ENCODE results near the gene TNFRSF18. TPM values are rescaled to one million over a fixed set of nuclear protein-coding genes. Genes with fewer than 3 reads are reported as not detected.

Gene TNFRSF18
- total and polyA plus RNA-seq, 10 of the 15 experiments (the other 5 are each of a cell fraction or from before 2014, with no cell fraction given): 0.18 to 7.5 (median 1.5) TPM; not detected in 1

DNA sequence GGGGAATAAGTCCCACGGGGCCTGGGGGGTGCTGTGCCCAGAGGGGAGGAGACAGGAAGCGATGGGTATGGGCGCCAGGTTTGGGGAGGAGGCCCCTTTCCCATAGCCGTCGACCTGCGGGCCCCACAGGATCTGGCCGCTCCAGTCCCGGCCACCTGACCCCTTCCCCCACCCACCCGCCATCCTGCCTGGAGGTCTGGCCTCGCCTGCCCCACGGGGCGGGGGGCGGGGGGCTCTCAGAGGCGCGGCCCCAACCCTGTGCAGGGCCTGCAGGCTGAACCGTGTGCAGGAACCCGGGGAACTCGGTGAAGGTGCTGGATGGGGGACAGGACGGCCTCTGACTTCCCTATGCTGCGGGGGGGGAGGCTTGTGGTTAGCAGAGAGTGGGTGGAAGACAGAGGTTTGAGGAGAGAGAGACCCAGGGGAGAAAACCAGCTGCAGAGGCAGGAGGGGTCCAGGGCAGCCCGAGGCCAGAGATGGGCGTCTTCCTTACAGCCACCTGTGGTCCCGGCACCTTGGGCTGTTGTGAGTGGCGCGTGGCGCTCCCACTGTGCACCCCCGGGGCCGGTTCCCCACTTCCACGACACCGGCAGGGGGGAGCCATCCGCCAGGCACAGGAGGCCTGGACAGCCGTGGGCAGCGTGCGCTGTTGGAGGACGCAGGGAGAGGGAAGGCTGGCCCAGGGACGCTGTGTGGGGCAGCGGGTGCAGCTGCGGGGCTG lies 2.5 kb upstream of the TNFRSF18 start (continued):
- TF ChIP-seq, protein P1, sequence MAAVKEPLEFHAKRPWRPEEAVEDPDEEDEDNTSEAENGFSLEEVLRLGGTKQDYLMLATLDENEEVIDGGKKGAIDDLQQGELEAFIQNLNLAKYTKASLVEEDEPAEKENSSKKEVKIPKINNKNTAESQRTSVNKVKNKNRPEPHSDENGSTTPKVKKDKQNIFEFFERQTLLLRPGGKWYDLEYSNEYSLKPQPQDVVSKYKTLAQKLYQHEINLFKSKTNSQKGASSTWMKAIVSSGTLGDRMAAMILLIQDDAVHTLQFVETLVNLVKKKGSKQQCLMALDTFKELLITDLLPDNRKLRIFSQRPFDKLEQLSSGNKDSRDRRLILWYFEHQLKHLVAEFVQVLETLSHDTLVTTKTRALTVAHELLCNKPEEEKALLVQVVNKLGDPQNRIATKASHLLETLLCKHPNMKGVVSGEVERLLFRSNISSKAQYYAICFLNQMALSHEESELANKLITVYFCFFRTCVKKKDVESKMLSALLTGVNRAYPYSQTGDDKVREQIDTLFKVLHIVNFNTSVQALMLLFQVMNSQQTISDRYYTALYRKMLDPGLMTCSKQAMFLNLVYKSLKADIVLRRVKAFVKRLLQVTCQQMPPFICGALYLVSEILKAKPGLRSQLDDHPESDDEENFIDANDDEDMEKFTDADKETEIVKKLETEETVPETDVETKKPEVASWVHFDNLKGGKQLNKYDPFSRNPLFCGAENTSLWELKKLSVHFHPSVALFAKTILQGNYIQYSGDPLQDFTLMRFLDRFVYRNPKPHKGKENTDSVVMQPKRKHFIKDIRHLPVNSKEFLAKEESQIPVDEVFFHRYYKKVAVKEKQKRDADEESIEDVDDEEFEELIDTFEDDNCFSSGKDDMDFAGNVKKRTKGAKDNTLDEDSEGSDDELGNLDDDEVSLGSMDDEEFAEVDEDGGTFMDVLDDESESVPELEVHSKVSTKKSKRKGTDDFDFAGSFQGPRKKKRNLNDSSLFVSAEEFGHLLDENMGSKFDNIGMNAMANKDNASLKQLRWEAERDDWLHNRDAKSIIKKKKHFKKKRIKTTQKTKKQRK (IDR thresholded peaks at IDR 0.05; ENCODE audit: low read depth, low read length): no peak
- peak; percentile 92 for TF ChIP-seq RUNX3 (IDR thresholded peaks at IDR 0.05; ENCODE audit: low read length)
- 0 out of 2 replicates have a peak, but pooled peaks have one; percentile 18 for TF ChIP-seq SPI1 (IDR thresholded peaks at IDR 0.05; ENCODE audit: borderline replicate concordance, insufficient read depth, low read depth, low read length)
- no peak for TF ChIP-seq NFYB (IDR thresholded peaks at IDR 0.05; ENCODE audit: insufficient read depth, low read depth, low read length)
- TF ChIP-seq RAD21 (IDR thresholded peaks at IDR 0.05; ENCODE audit: insufficient read depth, low read depth, low read length): no peak
- no peak for TF ChIP-seq MTA2 (IDR thresholded peaks at IDR 0.05; ENCODE audit: low read depth)
- TF ChIP-seq GATAD2B (conservative IDR thresholded peaks at IDR 0.05; ENCODE audit: low read depth): peak; percentile 38; the same call in 1 of the 2 replicates
- TF ChIP-seq PAX5 (IDR thresholded peaks at IDR 0.05; ENCODE audit: borderline replicate concordance, low read depth, low read length): 0 out of 2 replicates have a peak, but pooled peaks have one; percentile 6
- TF ChIP-seq HDAC2 (IDR thresholded peaks at IDR 0.05): no peak
- TF ChIP-seq RFX5 (IDR thresholded peaks at IDR 0.05; ENCODE audit: low read depth, low read length): no peak
- TF ChIP-seq, protein P2, sequence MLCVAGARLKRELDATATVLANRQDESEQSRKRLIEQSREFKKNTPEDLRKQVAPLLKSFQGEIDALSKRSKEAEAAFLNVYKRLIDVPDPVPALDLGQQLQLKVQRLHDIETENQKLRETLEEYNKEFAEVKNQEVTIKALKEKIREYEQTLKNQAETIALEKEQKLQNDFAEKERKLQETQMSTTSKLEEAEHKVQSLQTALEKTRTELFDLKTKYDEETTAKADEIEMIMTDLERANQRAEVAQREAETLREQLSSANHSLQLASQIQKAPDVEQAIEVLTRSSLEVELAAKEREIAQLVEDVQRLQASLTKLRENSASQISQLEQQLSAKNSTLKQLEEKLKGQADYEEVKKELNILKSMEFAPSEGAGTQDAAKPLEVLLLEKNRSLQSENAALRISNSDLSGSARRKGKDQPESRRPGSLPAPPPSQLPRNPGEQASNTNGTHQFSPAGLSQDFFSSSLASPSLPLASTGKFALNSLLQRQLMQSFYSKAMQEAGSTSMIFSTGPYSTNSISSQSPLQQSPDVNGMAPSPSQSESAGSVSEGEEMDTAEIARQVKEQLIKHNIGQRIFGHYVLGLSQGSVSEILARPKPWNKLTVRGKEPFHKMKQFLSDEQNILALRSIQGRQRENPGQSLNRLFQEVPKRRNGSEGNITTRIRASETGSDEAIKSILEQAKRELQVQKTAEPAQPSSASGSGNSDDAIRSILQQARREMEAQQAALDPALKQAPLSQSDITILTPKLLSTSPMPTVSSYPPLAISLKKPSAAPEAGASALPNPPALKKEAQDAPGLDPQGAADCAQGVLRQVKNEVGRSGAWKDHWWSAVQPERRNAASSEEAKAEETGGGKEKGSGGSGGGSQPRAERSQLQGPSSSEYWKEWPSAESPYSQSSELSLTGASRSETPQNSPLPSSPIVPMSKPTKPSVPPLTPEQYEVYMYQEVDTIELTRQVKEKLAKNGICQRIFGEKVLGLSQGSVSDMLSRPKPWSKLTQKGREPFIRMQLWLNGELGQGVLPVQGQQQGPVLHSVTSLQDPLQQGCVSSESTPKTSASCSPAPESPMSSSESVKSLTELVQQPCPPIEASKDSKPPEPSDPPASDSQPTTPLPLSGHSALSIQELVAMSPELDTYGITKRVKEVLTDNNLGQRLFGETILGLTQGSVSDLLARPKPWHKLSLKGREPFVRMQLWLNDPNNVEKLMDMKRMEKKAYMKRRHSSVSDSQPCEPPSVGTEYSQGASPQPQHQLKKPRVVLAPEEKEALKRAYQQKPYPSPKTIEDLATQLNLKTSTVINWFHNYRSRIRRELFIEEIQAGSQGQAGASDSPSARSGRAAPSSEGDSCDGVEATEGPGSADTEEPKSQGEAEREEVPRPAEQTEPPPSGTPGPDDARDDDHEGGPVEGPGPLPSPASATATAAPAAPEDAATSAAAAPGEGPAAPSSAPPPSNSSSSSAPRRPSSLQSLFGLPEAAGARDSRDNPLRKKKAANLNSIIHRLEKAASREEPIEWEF (IDR thresholded peaks at IDR 0.05; ENCODE audit: insufficient replicate concordance, low read depth, low read length): no peak
- TF ChIP-seq CHD1 (IDR thresholded peaks at IDR 0.05; ENCODE audit: low read depth, low read length): no peak
- TF ChIP-seq BHLHE40 (IDR thresholded peaks at IDR 0.05; ENCODE audit: borderline replicate concordance in 1 of 2, low read depth in 2 of 2, low read length in 1 of 2): peak in 1 of 2 experiments; percentile 2; a peak in 1 of 4 replicates
- no peak for TF ChIP-seq NFIC (IDR thresholded peaks at IDR 0.05; ENCODE audit: low read depth, low read length)
- TF ChIP-seq MEF2B (IDR thresholded peaks at IDR 0.05; ENCODE audit: partially characterized antibody, poor library complexity, severe bottlenecking): peak; percentile 28
